AG04450 (cell line): ENCODE measurements around the gene POTEI. TPM values are rescaled to one million over a fixed set of nuclear protein-coding genes. Genes with fewer than 3 reads are reported as not detected.
"Not testable (repeated sequence)": the region's sequence is repeated elsewhere in the genome, so short reads cannot be mapped to it uniquely, and the experiment has no call there.

Experiments
- CTCF ChIA-PET: fragments of 300-600, 350-600 bp; formaldehyde crosslinking; extraction: SDS; loops from one replicate; lab custom pipeline; 2022; ENCODE audit warnings: antibody characterized with exemption, inconsistent platforms; lab: Charles Lee
- POLR2A ChIA-PET: fragments of 350-600 bp; formaldehyde crosslinking; extraction: SDS; loops from one replicate; lab custom pipeline; 2021; ENCODE audit warnings: antibody characterized with exemption, inconsistent platforms; lab: Yijun Ruan, JAX
- DNase-seq: peaks from one replicate; pipeline ENCODE4 v3.0.0-alpha.2; 2011; ENCODE audit warnings: low read depth, low spot score
- H3K27ac ChIP-seq: one replicate; pipeline ENCODE4 v1.5.1; 2012; ENCODE audit warnings: low read depth, low read length, control low read depth
- H3K27me3 ChIP-seq: one replicate; pipeline ENCODE4 v1.6.0; 2012; ENCODE audit warnings: low read length; ENCODE audit not compliant: control insufficient read depth, insufficient read depth
- H3K4me3 ChIP-seq: 2 replicates; pipeline ENCODE4 v1.5.1; 2011; ENCODE audit warnings: mild to moderate bottlenecking, low read depth, low read length, control low read depth
- H3K9me3 ChIP-seq: 2 replicates; pipeline ENCODE4 v1.5.1; 2012; ENCODE audit warnings: low read length; ENCODE audit not compliant: control insufficient read depth, insufficient read depth
- polyA plus RNA-seq: library from polyadenylated mRNA; depleted of rRNA; stranded (reverse); fragments of >200 nt; gene quantifications from 2 replicates; pipeline ENCODE4 v1.2.3, GENCODE V29; 2011; rRNA removed
- small RNA-seq: library from RNA; depleted of rRNA; stranded (forward); fragments of <200 nt; gene quantifications from one replicate; pipeline ENCODE3, GENCODE V24; 2012; ENCODE audit warnings: low read depth; ENCODE audit not compliant: insufficient read length
- TF ChIP-seq, protein P1 (sequence below): IDR thresholded peaks from 2 replicates; pipeline ENCODE4 v1.5.1; 2011; ENCODE audit warnings: low read depth, low read length, control low read depth, inconsistent platforms

Gene POTEI
- polyA plus RNA-seq, 1 experiment, result not detected

DNA sequence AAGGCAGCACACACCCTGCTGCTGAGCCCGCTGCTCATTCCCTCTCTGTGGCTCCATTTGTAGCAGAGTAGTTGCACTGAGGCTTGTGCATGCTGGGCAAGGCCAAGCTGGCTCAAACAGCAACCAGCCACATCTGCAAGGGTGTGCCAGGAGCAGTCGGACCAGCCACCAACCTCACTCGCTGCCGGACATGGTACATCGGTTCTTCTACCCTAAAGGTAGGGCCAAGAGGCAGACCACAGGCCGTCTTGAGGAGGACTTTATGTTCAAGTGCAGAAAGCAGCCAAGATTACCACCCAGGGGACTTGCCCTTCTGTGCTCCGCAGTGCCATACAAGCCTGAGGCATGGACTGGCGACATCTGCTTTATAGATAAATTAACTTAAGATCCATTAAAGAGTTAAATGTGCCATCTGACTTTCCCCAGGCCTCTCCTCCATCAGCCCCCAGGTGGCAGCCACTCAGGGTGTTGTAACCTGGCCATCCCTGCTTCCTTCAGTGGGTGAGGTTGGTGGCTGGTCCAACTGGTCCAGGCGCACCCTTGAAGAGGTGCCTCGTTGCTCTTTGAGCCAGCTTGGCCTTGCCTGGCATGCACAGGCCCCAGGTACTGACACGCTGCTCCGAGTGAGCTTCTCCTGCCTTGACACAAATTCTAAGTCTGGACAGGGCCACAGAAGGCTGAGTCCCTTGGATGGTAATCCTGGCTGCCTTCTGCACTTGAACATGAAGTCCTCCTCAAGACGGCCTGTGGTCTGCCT, 55.0 kb downstream of the POTEI start:
- H3K27ac ChIP-seq, H3K27me3 ChIP-seq, H3K9me3 ChIP-seq, DNase-seq, H3K4me3 ChIP-seq, POLR2A ChIA-PET, CTCF ChIA-PET: not testable (repeated sequence)

DNA sequence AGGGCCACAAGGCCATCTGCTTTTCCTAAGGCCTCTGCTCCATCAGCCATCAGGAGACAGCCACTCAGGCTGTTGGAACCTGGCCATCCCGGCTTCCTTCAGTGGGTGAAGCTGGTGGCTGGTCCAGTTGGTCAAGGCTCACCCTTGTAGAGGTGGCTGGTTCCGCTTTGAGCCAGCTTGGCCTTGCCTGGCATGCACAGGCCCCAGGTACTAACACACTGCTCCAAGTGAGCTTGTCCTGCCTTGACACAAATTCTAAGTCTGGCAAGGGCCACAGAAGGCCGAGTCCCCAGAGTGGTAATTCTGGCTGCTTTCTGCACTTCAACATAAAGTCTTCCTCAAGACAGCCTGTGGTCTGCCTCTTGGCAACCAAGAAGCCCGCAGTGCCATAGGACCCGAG, 56.2 kb downstream of the POTEI start:
- CTCF ChIA-PET, DNase-seq, H3K4me3 ChIP-seq, H3K27me3 ChIP-seq, H3K9me3 ChIP-seq, POLR2A ChIA-PET, H3K27ac ChIP-seq: not testable (repeated sequence)

DNA sequence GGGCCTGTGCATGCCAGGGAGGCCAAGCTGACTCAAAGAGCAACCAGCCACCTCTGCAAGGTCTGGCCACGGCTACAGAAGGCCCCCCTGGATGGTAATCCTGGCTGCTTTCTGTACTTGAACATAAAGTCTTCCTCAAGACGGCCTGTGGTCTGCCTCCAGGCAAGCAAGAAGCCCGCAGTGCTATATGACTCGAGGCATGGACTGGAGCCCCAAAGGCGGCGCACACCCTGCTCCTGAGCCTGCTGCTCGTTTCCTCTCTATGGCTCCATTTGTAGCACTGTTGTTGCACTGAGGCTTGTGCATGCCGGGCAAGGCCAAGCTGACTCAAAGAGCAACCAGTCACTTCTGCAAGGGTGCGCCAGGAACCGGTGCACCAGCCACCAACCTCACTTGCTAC, 57.3 kb downstream of the POTEI start:
- POLR2A ChIA-PET, H3K27ac ChIP-seq, DNase-seq, H3K4me3 ChIP-seq, H3K27me3 ChIP-seq, CTCF ChIA-PET, H3K9me3 ChIP-seq: not testable (repeated sequence)

DNA sequence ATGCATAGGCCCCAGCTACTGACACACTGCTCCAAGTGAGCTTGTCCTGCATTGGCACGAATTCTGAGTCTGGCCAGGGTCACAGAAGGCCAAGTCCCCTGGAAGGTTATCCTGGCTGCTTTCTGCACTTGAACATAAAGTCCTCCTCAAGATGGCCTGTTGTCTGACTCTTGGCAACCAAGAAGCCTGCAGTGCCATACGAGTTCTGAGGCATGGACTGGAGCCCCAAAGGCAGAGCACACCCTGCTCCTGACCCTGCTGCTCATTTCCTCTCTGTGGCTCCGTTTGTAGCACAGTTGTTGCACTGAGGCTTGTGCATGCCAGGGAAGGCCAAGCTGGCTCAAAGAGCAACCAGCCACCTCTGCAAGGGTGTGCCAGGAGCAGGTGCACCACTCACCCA, 57.9 kb downstream of the POTEI start:
- H3K4me3 ChIP-seq, H3K9me3 ChIP-seq, CTCF ChIA-PET, DNase-seq, POLR2A ChIA-PET, H3K27me3 ChIP-seq, H3K27ac ChIP-seq: not testable (repeated sequence)

DNA sequence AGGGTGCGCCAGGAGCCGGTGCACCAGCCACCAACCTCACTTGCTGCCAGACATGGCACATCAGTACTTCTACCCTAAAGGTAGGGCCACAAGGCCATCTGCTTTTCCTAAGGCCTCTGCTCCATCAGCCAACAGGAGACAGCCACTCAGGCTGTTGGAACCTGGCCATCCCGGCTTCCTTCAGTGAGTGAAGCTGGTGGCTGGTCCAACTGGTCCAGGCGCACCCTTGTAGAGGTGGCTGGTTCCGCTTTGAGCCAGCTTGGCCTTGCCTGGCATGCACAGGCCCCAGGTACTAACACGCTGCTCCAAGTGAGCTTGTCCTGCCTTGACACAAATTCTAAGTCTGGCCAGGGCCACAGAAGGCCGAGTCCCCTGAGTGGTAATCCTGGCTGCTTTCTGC, 58.8 kb downstream of the POTEI start:
- H3K27ac ChIP-seq, CTCF ChIA-PET, DNase-seq, H3K9me3 ChIP-seq, POLR2A ChIA-PET, H3K27me3 ChIP-seq, H3K4me3 ChIP-seq: not testable (repeated sequence)

DNA sequence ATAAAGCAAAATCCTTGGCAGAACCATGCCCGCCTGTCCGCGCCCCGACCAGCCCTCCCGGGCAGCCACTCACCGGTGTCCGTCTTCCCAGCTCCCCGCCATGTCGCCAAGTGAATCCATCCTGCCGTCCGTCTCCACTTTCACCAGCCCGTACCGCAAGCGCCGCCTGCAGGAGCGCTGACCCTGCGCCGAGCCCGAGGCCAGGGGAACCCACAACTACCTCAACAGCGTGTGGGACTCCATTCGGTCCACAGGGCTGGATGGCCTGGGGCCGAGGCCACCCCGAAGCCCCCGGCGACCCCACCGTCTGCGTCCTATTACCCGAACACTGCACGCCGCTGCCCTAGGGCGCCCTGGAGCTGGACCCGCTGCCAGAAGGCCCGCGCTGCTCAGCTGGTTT, 81.5 kb downstream of the POTEI start:
- DNase-seq, POLR2A ChIA-PET, H3K9me3 ChIP-seq, H3K4me3 ChIP-seq, CTCF ChIA-PET, H3K27ac ChIP-seq, H3K27me3 ChIP-seq: not testable (repeated sequence)
- TF ChIP-seq, protein P1, sequence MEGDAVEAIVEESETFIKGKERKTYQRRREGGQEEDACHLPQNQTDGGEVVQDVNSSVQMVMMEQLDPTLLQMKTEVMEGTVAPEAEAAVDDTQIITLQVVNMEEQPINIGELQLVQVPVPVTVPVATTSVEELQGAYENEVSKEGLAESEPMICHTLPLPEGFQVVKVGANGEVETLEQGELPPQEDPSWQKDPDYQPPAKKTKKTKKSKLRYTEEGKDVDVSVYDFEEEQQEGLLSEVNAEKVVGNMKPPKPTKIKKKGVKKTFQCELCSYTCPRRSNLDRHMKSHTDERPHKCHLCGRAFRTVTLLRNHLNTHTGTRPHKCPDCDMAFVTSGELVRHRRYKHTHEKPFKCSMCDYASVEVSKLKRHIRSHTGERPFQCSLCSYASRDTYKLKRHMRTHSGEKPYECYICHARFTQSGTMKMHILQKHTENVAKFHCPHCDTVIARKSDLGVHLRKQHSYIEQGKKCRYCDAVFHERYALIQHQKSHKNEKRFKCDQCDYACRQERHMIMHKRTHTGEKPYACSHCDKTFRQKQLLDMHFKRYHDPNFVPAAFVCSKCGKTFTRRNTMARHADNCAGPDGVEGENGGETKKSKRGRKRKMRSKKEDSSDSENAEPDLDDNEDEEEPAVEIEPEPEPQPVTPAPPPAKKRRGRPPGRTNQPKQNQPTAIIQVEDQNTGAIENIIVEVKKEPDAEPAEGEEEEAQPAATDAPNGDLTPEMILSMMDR, result peak; percentile 16; the same call in 1 of the 2 replicates

DNA sequence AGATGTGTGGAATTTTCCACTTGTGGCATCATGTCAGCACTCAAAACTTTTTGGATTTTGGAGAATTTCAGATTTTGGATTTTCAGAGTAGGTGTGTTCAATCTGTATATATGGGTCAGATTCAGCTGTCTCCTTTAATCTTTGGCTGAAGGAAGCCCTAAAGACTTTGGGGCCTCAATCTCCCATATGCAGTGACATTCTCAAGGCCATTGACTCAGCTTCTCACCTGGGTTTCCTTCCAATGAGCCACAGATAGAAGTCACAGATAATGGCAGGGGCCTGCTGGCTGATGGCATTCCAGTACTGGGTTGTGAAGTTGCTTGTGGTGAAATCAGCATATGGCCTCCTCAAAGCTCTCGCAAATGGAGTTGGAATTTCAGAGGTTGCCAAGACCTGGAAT, 90.3 kb downstream of the POTEI start:
- H3K27ac ChIP-seq, CTCF ChIA-PET, POLR2A ChIA-PET, H3K4me3 ChIP-seq, H3K9me3 ChIP-seq, H3K27me3 ChIP-seq, DNase-seq: not testable (repeated sequence)

DNA sequence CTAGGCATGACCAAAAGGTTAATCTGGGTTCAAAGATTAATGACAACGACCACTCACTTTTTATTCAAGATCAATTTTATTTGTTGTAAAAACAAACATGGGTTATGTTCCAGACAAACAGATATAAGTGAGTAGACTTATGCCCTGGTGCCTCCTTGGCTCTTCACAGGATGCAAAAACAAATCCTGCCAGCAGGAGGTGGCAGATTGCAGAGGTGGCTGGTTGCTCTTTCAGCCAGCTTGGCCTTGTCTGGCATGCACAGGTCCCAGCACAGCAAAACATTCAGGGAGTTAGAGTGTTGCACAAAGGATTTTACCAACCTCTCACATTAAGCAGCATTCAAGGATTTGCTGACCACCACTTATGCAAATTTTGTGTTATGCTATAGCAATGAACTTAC, 92.4 kb downstream of the POTEI start:
- H3K4me3 ChIP-seq, POLR2A ChIA-PET, CTCF ChIA-PET, H3K27me3 ChIP-seq, DNase-seq, H3K27ac ChIP-seq, H3K9me3 ChIP-seq: not testable (repeated sequence)

Small RNA genes within 50 kb of the gene (small RNA-seq; reads per million reads assigned to genes)
- gene RF00017 (not detected), gene RNU6-473P (not detected)

Other genes with a start within 250 kb of the POTEI start
- 51.0 and 79.5 TPM in 2 replicates for gene IMP4, start 166.4 kb downstream of the POTEI start, polyA plus RNA-seq
- gene PTPN18, start 153.3 kb downstream of the POTEI start, polyA plus RNA-seq, result 10.1 and 11.6 TPM in 2 replicates
- gene CFC1B, start 11.9 kb upstream of the POTEI start, polyA plus RNA-seq, result not detected in 2 replicates
- not detected in 2 replicates for gene CFC1, start 90.2 kb upstream of the POTEI start, polyA plus RNA-seq
- gene POTEJ, start 102.1 kb upstream of the POTEI start, polyA plus RNA-seq, result not detected in 2 replicates
- not detected in 2 replicates for gene GPR148, start 219.7 kb upstream of the POTEI start, polyA plus RNA-seq
- gene AMER3, start 246.2 kb upstream of the POTEI start, polyA plus RNA-seq, result not detected in 2 replicates